ENCODE results near the gene TP53INP2. TPM values are rescaled to one million over a fixed set of nuclear protein-coding genes. Genes with fewer than 3 reads are reported as not detected.

Gene TP53INP2
- total and polyA plus RNA-seq, 2 of the 8 experiments (the other 6 are each of a cell fraction or from before 2014, with no cell fraction given): 2.4 to 4.8 TPM

- WGBS, 2 experiments (ENCODE audit: extremely low coverage in 1 of 2, insufficient coverage in 1 of 2, insufficient read length in 1 of 2, insufficient replicate concordance in 2 of 2, low coverage in 1 of 2, low lambda C conversion rate in 2 of 2, missing lambda C conversion rate in 1 of 2): 1% methylated on average over 34 of the region's 64 CpGs; no CpG with 5 or more reads in 1 of the 2 experiments
- no peak for FAIRE-seq
- POLR2A ChIA-PET (ENCODE audit: partially characterized antibody): interaction anchor here (0.8 to 1.0 kb wide), 2 partner anchors 43 to 55 kb away, joined by 3 read pairs; no protein-coding TSS in a partner anchor
- TF ChIP-seq ASH2L (IDR thresholded peaks at IDR 0.05; ENCODE audit: low read length) (peak; percentile 61), CHD2 (IDR thresholded peaks at IDR 0.05; ENCODE audit: low read length) (no peak), SIX5 (IDR thresholded peaks at IDR 0.05; ENCODE audit: low read depth, low read length) (no peak), MAX (IDR thresholded peaks at IDR 0.05) (no peak), SP1 (IDR thresholded peaks at IDR 0.05; ENCODE audit: low read depth, low read length) (0 out of 2 replicates have a peak, but pooled peaks have one; percentile 6), ATF2 (IDR thresholded peaks at IDR 0.05; ENCODE audit: low read length) (no peak), KDM5A (IDR thresholded peaks at IDR 0.05; ENCODE audit: low read length) (no peak), RBBP5 (IDR thresholded peaks at IDR 0.05; ENCODE audit: borderline replicate concordance, low read depth, low read length) (peak; percentile 24; the same call in 1 of the 2 replicates), CBX5 (IDR thresholded peaks at IDR 0.05; ENCODE audit: low read depth, low read length) (no peak)
Observed at GRCh38 chr20:34709044-34709830, 5.1 kb downstream of the TP53INP2 start.

More at GRCh38 chr20:34709044-34709830, 5.1 kb downstream of the TP53INP2 start:
- H3K36me3 ChIP-seq (ENCODE audit: control insufficient read depth in 2 of 4, insufficient read depth in 4 of 4, low read length in 3 of 4): no peaks in the 10 kb centered on the region
- H2BK12ac ChIP-seq (ENCODE audit: low read depth, low read length): peak overlapping the region; percentile 68; the same call in 1 of the 2 replicates
- CTCF ChIA-PET (ENCODE audit: partially characterized antibody): interaction anchor here (0.7 to 6.5 kb wide), 6 partner anchors 19 to 147 kb away, joined by 3 to 48 read pairs (median 4); partner anchors contain the start of gene PIGU
- no peaks in the 10 kb centered on the region for H3K79me2 ChIP-seq (ENCODE audit: control insufficient read depth in 1 of 2, insufficient read depth in 2 of 2, low read length in 2 of 2)
- H3K14ac ChIP-seq (ENCODE audit: insufficient read length): no peak overlapping the region
- H4K8ac ChIP-seq (ENCODE audit: extremely low read depth, insufficient read depth, low read length): no peak overlapping the region; the same call in 1 of the 2 replicates
- no peak overlapping the region for H4K5ac ChIP-seq (ENCODE audit: insufficient read length, low read depth, low read length)
- no peak overlapping the region for H3K27ac ChIP-seq (ENCODE audit: low read depth, low read length)
- peaks cover 0 to 9% (median 4%) of the 10 kb centered on the region in 4 experiments; a peak in 4 of 7 replicates for H3K4me1 ChIP-seq (replicated peaks in 1 of 4; ENCODE audit: control insufficient read depth in 3 of 4, insufficient read depth in 4 of 4, low read length in 3 of 4)
- no peak overlapping the region for H2BK20ac ChIP-seq (ENCODE audit: low read length)
- no peak overlapping the region for H3K4ac ChIP-seq (replicated peaks; ENCODE audit: insufficient read length, low read depth, low read length)
- peak overlapping the region; percentile 80 to 91 for H3K4me2 ChIP-seq (ENCODE audit: insufficient read depth in 1 of 2, low read depth in 2 of 2, low read length in 2 of 2)
- no peaks in the 10 kb centered on the region for H3K79me1 ChIP-seq (ENCODE audit: low read depth, low read length)
- peaks cover 12% of the 10 kb centered on the region; the same call in 1 of the 2 replicates for H3K23me2 ChIP-seq (ENCODE audit: low read depth, low read length)
- no peak overlapping the region for H2AK5ac ChIP-seq (ENCODE audit: low read depth, low read length)
- no peak overlapping the region; the same call in 1 of the 2 replicates for H2BK15ac ChIP-seq (ENCODE audit: low read length)
- no peak overlapping the region for H4K91ac ChIP-seq (replicated peaks; ENCODE audit: insufficient read length, low read length)
- H3K9ac ChIP-seq (replicated peaks in 1 of 4; ENCODE audit: extremely low read depth in 1 of 4, low read depth in 3 of 4, low read length in 3 of 4): peak overlapping the region in 1 of 4 experiments; percentile 29; a peak in 1 of 7 replicates
- no peak overlapping the region for H2BK120ac ChIP-seq (replicated peaks; ENCODE audit: low read depth, low read length)
- peak in 1 of 2 experiments; percentile 94 for DNase-seq (ENCODE audit: low read depth in 1 of 2, low spot score in 2 of 2)
- peaks cover 9 to 28% (median 21%) of the 10 kb centered on the region in 4 experiments for H3K27me3 ChIP-seq (replicated peaks in 1 of 4; ENCODE audit: control insufficient read depth in 3 of 4, extremely low read depth in 1 of 4, insufficient read depth in 3 of 4, low read length in 3 of 4)
- no peaks in the 10 kb centered on the region for H3K9me3 ChIP-seq (ENCODE audit: insufficient read depth in 2 of 2, low read depth in 1 of 2, low read length in 1 of 2)
- peaks cover 2 to 8% of the 10 kb centered on the region in 2 experiments for H4K20me1 ChIP-seq (replicated peaks in 1 of 2; ENCODE audit: control insufficient read depth in 1 of 2, insufficient read depth in 2 of 2, low read length in 2 of 2)
- H2BK5ac ChIP-seq (ENCODE audit: low read depth, low read length): peak overlapping the region; percentile 52; the same call in 1 of the 2 replicates
- H3K18ac ChIP-seq (ENCODE audit: extremely low read depth, low read length): peak overlapping the region; percentile 48
- peak overlapping the region; percentile 35 for H3K56ac ChIP-seq (replicated peaks; ENCODE audit: insufficient read length, low read depth, low read length)
- H3K4me3 ChIP-seq (ENCODE audit: extremely low read depth in 1 of 4, insufficient read depth in 2 of 4, low read depth in 3 of 4, low read length in 4 of 4): peak overlapping the region; percentile 58 to 92 (median 68)
- H2AFZ ChIP-seq (ENCODE audit: low read length): peak overlapping the region; percentile 90; the same call in 1 of the 2 replicates
- no peak overlapping the region for H3K23ac ChIP-seq (ENCODE audit: insufficient read length)
